GM18951 (cell line): Measurements from ENCODE around the gene MFAP2.
"Not testable (repeated sequence)": the region's sequence is repeated elsewhere in the genome, so short reads cannot be mapped to it uniquely, and the experiment has no call there.

ENCODE experiments used
- POLR2A ChIP-seq: IDR thresholded peaks from 4 replicates; pipeline ENCODE4 v1.6.1; 2011; ENCODE audit warnings: mild to moderate bottlenecking; ENCODE audit not compliant: insufficient read length, insufficient read depth; ENCODE audit errors: extremely low read depth
- in situ Hi-C: fragments of 300-500 bp; cut with MboI; formaldehyde crosslinking; loops from one replicate; pipeline ENCODE4 v1.12.0; 2022; ENCODE audit warnings: low sequenced_read_pairs, mixed read lengths, inconsistent platforms; ENCODE audit not compliant: unreplicated experiment

Gene MFAP2

DNA sequence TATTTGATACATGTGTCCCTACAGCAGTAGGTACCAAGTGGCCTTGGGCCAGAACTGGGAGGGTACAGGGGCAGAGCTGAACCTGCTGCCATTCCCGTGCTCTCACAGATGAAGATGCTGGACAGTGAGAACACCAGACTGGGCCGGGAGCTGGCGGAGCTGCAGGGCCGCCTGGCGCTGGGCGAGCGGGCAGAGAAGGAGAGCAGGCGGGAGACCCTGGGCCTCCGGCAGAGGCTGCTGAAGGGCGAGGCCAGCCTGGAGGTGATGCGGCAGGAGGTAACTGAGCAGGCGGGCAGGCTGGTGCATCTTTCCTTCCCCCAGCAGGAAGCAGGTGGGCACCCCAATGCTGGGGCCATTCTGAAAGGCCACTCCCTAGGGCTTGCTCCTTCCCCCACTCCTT lies 21.9 kb downstream of the MFAP2 start:
- in situ Hi-C loops: no loop called here
- TF ChIP-seq POLR2A: no peak

- TF ChIP-seq POLR2A: no peak
- in situ Hi-C loops: no loop called here
Measured at GRCh38 chr1:16957731-16958130, 22.7 kb downstream of the MFAP2 start.

- in situ Hi-C loops: no loop called here
- no peak for TF ChIP-seq POLR2A
Measured at GRCh38 chr1:16956775-16957174, 23.6 kb downstream of the MFAP2 start.

- in situ Hi-C loops: no loop called here
- TF ChIP-seq POLR2A: no peak
Measured at GRCh38 chr1:16955186-16955585, 25.2 kb downstream of the MFAP2 start.

- in situ Hi-C loops: no loop called here
- no peak for TF ChIP-seq POLR2A
Measured at GRCh38 chr1:16954579-16954978, 25.8 kb downstream of the MFAP2 start.

- in situ Hi-C loops: not testable (repeated sequence)
Measured at GRCh38 chr1:16952376-16952775, 28.0 kb downstream of the MFAP2 start.

- in situ Hi-C loops: not testable (repeated sequence)
Measured at GRCh38 chr1:16949026-16949425, 31.4 kb downstream of the MFAP2 start.

- in situ Hi-C loops: not testable (repeated sequence)
Measured at GRCh38 chr1:16948282-16948891, 32.0 kb downstream of the MFAP2 start.

- no peak for TF ChIP-seq POLR2A
- in situ Hi-C loops: no loop called here
Measured at GRCh38 chr1:16946646-16947045, 33.8 kb downstream of the MFAP2 start.

- in situ Hi-C loops: not testable (repeated sequence)
Measured at GRCh38 chr1:16946185-16946584, 34.2 kb downstream of the MFAP2 start.

DNA sequence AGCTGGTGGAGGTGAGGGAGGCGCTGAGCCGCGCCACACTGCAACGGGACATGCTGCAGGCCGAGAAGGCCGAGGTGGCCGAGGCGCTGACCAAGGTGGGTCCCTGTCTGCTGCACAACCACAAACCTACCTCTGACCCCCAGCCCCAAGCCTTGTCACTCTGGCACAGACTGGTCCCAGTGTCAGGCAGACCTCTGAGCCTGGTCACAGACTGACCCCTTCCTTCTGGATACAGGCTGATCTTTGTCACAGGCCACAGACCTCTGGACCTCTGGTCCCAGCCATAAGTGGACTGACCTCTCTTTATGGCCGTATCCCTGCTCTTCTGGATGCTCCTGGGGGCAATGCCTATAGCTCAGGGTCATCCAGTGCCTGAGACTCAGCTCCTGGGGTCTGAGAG lies 34.9 kb downstream of the MFAP2 start:
- in situ Hi-C loops: not testable (repeated sequence)

GRCh38 chr1:16944038-16944437 lies 36.4 kb downstream of the MFAP2 start:
- no peak for TF ChIP-seq POLR2A
- in situ Hi-C loops: no loop called here

DNA sequence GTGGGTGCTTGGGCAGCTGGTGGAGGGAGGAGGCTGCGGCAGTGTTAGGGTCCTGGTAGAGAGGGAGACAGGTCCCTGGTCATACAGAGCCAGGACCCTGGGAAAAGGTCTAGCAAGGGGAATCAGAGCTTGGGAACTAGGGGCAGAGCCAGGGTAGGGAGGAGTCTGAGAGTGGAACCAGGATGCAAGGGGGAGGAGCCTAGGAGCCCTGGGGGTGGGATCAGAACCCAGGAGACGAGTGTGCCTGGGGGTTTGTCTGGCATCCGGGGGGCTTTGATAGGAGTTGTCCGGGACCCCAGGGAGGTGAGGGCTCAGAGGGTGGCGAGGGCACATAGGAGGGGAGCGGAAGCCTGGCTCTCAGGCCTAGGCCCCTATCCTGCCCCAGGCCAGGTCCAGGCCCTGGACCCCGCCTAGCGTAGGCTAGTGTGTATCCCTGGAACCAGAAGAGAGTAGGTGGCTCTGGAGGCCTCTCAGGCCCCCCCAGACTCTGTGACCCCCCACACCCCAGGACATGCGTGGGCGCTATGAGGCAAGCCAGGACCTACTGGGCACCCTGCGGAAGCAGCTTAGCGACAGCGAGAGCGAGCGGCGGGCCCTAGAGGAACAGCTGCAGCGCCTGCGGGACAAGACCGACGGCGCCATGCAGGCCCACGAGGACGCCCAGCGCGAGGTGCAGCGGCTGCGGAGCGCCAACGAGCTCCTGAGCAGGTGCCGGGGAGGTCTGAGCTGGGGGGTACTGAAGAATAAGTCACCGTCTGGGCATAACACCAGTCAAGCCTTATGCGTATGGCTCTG lies 40.8 kb downstream of the MFAP2 start:
- in situ Hi-C loops: not testable (repeated sequence)

- no peak for TF ChIP-seq POLR2A
- in situ Hi-C loops: no loop called here
Measured at GRCh38 chr1:16938351-16939321, 41.8 kb downstream of the MFAP2 start.

DNA sequence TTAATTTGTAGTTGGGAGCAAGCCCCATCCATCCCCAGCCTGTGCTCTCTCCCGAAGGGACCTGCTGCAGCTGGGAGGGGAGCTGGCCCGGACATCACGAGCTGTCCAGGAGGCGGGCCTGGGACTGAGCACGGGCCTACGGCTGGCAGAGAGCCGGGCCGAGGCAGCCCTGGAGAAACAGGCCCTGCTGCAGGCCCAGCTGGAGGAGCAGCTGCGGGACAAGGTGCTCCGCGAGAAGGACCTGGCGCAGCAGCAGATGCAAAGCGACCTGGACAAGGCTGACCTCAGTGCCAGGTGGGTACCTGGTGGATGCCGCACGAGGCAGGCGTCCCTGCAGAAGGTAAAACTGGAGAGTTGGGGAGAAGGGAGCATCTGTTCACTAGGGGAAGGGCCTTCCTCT lies 43.8 kb downstream of the MFAP2 start:
- in situ Hi-C loops: not testable (repeated sequence)

- in situ Hi-C loops: not testable (repeated sequence)
Measured at GRCh38 chr1:16933945-16934344, 46.5 kb downstream of the MFAP2 start.

DNA sequence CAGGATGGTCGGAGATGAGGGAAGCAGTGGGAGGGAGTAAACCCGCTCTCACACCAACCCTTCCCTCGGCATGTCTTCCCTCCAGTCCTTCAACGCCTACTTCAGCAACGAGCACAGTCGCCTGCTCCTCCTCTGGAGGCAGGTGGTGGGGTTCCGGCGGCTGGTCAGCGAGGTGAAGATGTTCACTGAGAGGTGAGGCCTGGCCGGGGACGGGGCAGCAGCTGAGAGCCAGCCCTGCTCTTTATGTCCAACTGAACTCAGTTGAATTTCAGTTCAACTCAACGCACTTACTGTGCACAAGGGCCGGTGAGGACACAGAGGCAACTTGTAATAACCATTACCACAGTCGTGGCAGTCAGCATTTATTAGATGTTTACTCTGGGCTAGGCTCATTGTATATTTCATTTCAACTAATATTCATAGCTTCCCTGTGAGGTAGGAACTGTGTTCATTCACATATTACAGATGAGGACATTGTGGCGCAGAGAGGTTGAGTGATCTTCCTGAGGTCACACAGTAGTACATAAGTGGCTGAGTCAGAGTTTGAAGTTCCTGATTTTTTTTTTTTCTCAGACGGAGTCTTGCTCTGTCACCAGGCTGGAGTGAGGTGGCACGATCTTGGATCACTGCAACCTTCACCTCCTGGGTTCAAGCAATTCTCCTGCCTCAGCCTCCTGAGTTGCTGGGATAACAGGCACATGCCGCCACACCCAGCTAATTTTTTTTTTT lies 49.0 kb downstream of the MFAP2 start:
- in situ Hi-C loops: not testable (repeated sequence)
